ENCODE results near the gene FBXL13.

Gene FBXL13

GRCh38 chr7:102874166-102874829, 200.3 kb downstream of the FBXL13 start:
- no CpG with 5 or more reads among the region's 5 CpGs for WGBS (ENCODE audit: extremely low coverage, insufficient coverage, insufficient read length)
- Histone ChIP-seq H3K14ac (ENCODE audit: low read length) (no peak overlapping the region), H2AK5ac (ENCODE audit: low read length) (no peak overlapping the region), H3K4me3 (ENCODE audit: low read depth, low read length) (no peak overlapping the region), H3K27ac (ENCODE audit: low read depth, low read length) (no peak overlapping the region), H3K18ac (ENCODE audit: low read length) (no peak overlapping the region), H3K4me2 (ENCODE audit: low read length) (no peak overlapping the region), H2BK12ac (ENCODE audit: low read length) (no peak overlapping the region), H3K9ac (ENCODE audit: low read length) (no peak overlapping the region), H3K9me3 (ENCODE audit: insufficient read depth, low read depth, low read length) (no peaks in the 10 kb centered on the region), H3K79me2 (ENCODE audit: control insufficient read depth, insufficient read depth, low read length, poor library complexity) (no peaks in the 10 kb centered on the region), H3K4ac (ENCODE audit: low read depth, low read length) (no peak overlapping the region), H2BK5ac (ENCODE audit: low read depth, low read length, poor library complexity) (no peak overlapping the region), H3K4me1 (ENCODE audit: control insufficient read depth in 1 of 2, insufficient read depth in 2 of 2, low read length in 2 of 2) (peaks cover 3 to 7% of the 10 kb centered on the region in 2 experiments), H2BK120ac (ENCODE audit: insufficient read depth, low read length, poor library complexity) (peak overlapping the region; percentile 2), H4K8ac (ENCODE audit: low read depth, low read length) (no peak overlapping the region), H4K12ac (ENCODE audit: low read depth, low read length) (no peak overlapping the region), H2AFZ (ENCODE audit: insufficient read depth, low read length, poor library complexity) (no peak overlapping the region), H3K79me1 (ENCODE audit: low read length) (peaks cover 2% of the 10 kb centered on the region), H3K23ac (ENCODE audit: low read length) (no peak overlapping the region), H3K36me3 (ENCODE audit: control insufficient read depth in 1 of 2, insufficient read depth in 2 of 2, low read length in 2 of 2) (no peaks in the 10 kb centered on the region), H3K27me3 (ENCODE audit: insufficient read depth, low read length) (no peaks in the 10 kb centered on the region), H4K91ac (ENCODE audit: low read depth, low read length) (peak overlapping the region; percentile 8)
- DNase-seq: no peak

- DNase-seq: no peak
- Histone ChIP-seq H3K27ac (ENCODE audit: low read depth, low read length) (peak overlapping the region; percentile 14), H3K79me1 (ENCODE audit: low read length) (peaks cover 2% of the 10 kb centered on the region), H3K23ac (ENCODE audit: low read length) (no peak overlapping the region), H3K4me2 (ENCODE audit: low read length) (no peak overlapping the region), H3K14ac (ENCODE audit: low read length) (no peak overlapping the region), H3K4ac (ENCODE audit: low read depth, low read length) (no peak overlapping the region), H3K4me3 (ENCODE audit: low read depth, low read length) (no peak overlapping the region), H3K9ac (ENCODE audit: low read length) (no peak overlapping the region), H2BK5ac (ENCODE audit: low read depth, low read length, poor library complexity) (no peak overlapping the region), H3K27me3 (ENCODE audit: insufficient read depth, low read length) (no peaks in the 10 kb centered on the region), H2BK120ac (ENCODE audit: insufficient read depth, low read length, poor library complexity) (no peak overlapping the region), H4K91ac (ENCODE audit: low read depth, low read length) (no peak overlapping the region), H3K79me2 (ENCODE audit: control insufficient read depth, insufficient read depth, low read length, poor library complexity) (no peaks in the 10 kb centered on the region), H2BK12ac (ENCODE audit: low read length) (no peak overlapping the region), H2AFZ (ENCODE audit: insufficient read depth, low read length, poor library complexity) (no peak overlapping the region), H3K9me3 (ENCODE audit: insufficient read depth, low read depth, low read length) (no peaks in the 10 kb centered on the region), H3K36me3 (ENCODE audit: control insufficient read depth in 1 of 2, insufficient read depth in 2 of 2, low read length in 2 of 2) (no peaks in the 10 kb centered on the region), H4K8ac (ENCODE audit: low read depth, low read length) (no peak overlapping the region), H3K4me1 (ENCODE audit: control insufficient read depth in 1 of 2, insufficient read depth in 2 of 2, low read length in 2 of 2) (peaks cover 3 to 7% of the 10 kb centered on the region in 2 experiments), H3K18ac (ENCODE audit: low read length) (no peak overlapping the region), H2AK5ac (ENCODE audit: low read length) (no peak overlapping the region), H4K12ac (ENCODE audit: low read depth, low read length) (no peak overlapping the region)
- WGBS (ENCODE audit: extremely low coverage, insufficient coverage, insufficient read length): no CpG with 5 or more reads among the region's 4 CpGs
These were observed 201.0 kb downstream of the FBXL13 start for GRCh38 chr7:102873470-102874165.

GRCh38 chr7:102872460-102872859, 202.1 kb downstream of the FBXL13 start:
- Histone ChIP-seq H3K4me1 (ENCODE audit: control insufficient read depth in 1 of 2, insufficient read depth in 2 of 2, low read length in 2 of 2) (peaks cover 3 to 7% of the 10 kb centered on the region in 2 experiments), H4K8ac (ENCODE audit: low read depth, low read length) (no peak overlapping the region), H3K79me1 (ENCODE audit: low read length) (peaks cover 2% of the 10 kb centered on the region), H3K36me3 (ENCODE audit: control insufficient read depth in 1 of 2, insufficient read depth in 2 of 2, low read length in 2 of 2) (no peaks in the 10 kb centered on the region), H3K18ac (ENCODE audit: low read length) (no peak overlapping the region), H2AFZ (ENCODE audit: insufficient read depth, low read length, poor library complexity) (no peak overlapping the region), H3K4me3 (ENCODE audit: low read depth, low read length) (no peak overlapping the region), H3K9ac (ENCODE audit: low read length) (no peak overlapping the region), H3K79me2 (ENCODE audit: control insufficient read depth, insufficient read depth, low read length, poor library complexity) (no peaks in the 10 kb centered on the region), H3K14ac (ENCODE audit: low read length) (no peak overlapping the region), H2BK12ac (ENCODE audit: low read length) (no peak overlapping the region), H3K23ac (ENCODE audit: low read length) (no peak overlapping the region), H3K27ac (ENCODE audit: low read depth, low read length) (no peak overlapping the region), H4K12ac (ENCODE audit: low read depth, low read length) (no peak overlapping the region), H3K9me3 (ENCODE audit: insufficient read depth, low read depth, low read length) (no peaks in the 10 kb centered on the region), H3K27me3 (ENCODE audit: insufficient read depth, low read length) (no peaks in the 10 kb centered on the region), H2BK5ac (ENCODE audit: low read depth, low read length, poor library complexity) (no peak overlapping the region), H3K4ac (ENCODE audit: low read depth, low read length) (no peak overlapping the region), H2AK5ac (ENCODE audit: low read length) (no peak overlapping the region), H3K4me2 (ENCODE audit: low read length) (no peak overlapping the region), H2BK120ac (ENCODE audit: insufficient read depth, low read length, poor library complexity) (no peak overlapping the region), H4K91ac (ENCODE audit: low read depth, low read length) (no peak overlapping the region)
- WGBS (ENCODE audit: extremely low coverage, insufficient coverage, insufficient read length): no CpG with 5 or more reads among the region's 2 CpGs
- peak; percentile 35 to 52 for DNase-seq

- Histone ChIP-seq H3K4me3 (ENCODE audit: low read depth, low read length) (no peak overlapping the region), H3K79me2 (ENCODE audit: control insufficient read depth, insufficient read depth, low read length, poor library complexity) (no peaks in the 10 kb centered on the region), H2BK5ac (ENCODE audit: low read depth, low read length, poor library complexity) (no peak overlapping the region), H4K8ac (ENCODE audit: low read depth, low read length) (no peak overlapping the region), H3K4ac (ENCODE audit: low read depth, low read length) (no peak overlapping the region), H3K14ac (ENCODE audit: low read length) (no peak overlapping the region), H2BK12ac (ENCODE audit: low read length) (no peak overlapping the region), H3K23ac (ENCODE audit: low read length) (no peak overlapping the region), H4K12ac (ENCODE audit: low read depth, low read length) (no peak overlapping the region), H3K18ac (ENCODE audit: low read length) (no peak overlapping the region), H2AK5ac (ENCODE audit: low read length) (no peak overlapping the region), H2BK120ac (ENCODE audit: insufficient read depth, low read length, poor library complexity) (no peak overlapping the region), H3K36me3 (ENCODE audit: control insufficient read depth in 1 of 2, insufficient read depth in 2 of 2, low read length in 2 of 2) (no peaks in the 10 kb centered on the region), H3K9ac (ENCODE audit: low read length) (no peak overlapping the region), H3K9me3 (ENCODE audit: insufficient read depth, low read depth, low read length) (no peaks in the 10 kb centered on the region), H3K4me2 (ENCODE audit: low read length) (no peak overlapping the region), H4K91ac (ENCODE audit: low read depth, low read length) (no peak overlapping the region), H2AFZ (ENCODE audit: insufficient read depth, low read length, poor library complexity) (no peak overlapping the region), H3K79me1 (ENCODE audit: low read length) (no peaks in the 10 kb centered on the region), H3K27ac (ENCODE audit: low read depth, low read length) (no peak overlapping the region), H3K4me1 (ENCODE audit: control insufficient read depth in 1 of 2, insufficient read depth in 2 of 2, low read length in 2 of 2) (no peaks in the 10 kb centered on the region), H3K27me3 (ENCODE audit: insufficient read depth, low read length) (no peaks in the 10 kb centered on the region)
- DNase-seq: no peak
- WGBS (ENCODE audit: extremely low coverage, insufficient coverage, insufficient read length): no CpG with 5 or more reads among the region's 5 CpGs
These were observed 205.4 kb downstream of the FBXL13 start for GRCh38 chr7:102869195-102869594.
